Liver (tissue), 3 donors: ENCODE data around the gene CYP3A5.

Source experiments
- FOXA1 ChIP-seq: IDR thresholded peaks from 2 replicates; pipeline ENCODE4 v1.6.1; 2016; ENCODE audit warnings: antibody characterized with exemption
- JUND ChIP-seq, 2 donors: IDR thresholded peaks; 2 replicates each; pipeline ENCODE4 v1.6.1; 2016; ENCODE audit warnings: antibody characterized with exemption in 2 of 2
- TAF1 ChIP-seq: conservative IDR thresholded peaks from 2 replicates; pipeline ENCODE4 v1.6.1; 2016; ENCODE audit warnings: antibody characterized with exemption, mild to moderate bottlenecking
- YY1 ChIP-seq: IDR thresholded peaks from 2 replicates; pipeline ENCODE4 v1.6.1; 2016; ENCODE audit warnings: antibody characterized with exemption, mild to moderate bottlenecking
- TF ChIP-seq, protein P1 (sequence below): fragments of 150-350 bp; IDR thresholded peaks from 2 replicates; pipeline ENCODE4 v1.5.1; 2017; ENCODE audit warnings: improper control_type of control experiment, low read depth, low read length; ENCODE audit not compliant: missing input control
- TF ChIP-seq, protein P2 (sequence below): IDR thresholded peaks from 2 replicates; pipeline ENCODE4 v1.6.1; 2016; ENCODE audit warnings: antibody characterized with exemption, mild to moderate bottlenecking
- TF ChIP-seq, protein P3 (sequence below): IDR thresholded peaks from 2 replicates; pipeline ENCODE4 v1.6.1; 2016; ENCODE audit warnings: antibody characterized with exemption
- donor health status: healthy.
- donor health status: healthy.

DNA sequence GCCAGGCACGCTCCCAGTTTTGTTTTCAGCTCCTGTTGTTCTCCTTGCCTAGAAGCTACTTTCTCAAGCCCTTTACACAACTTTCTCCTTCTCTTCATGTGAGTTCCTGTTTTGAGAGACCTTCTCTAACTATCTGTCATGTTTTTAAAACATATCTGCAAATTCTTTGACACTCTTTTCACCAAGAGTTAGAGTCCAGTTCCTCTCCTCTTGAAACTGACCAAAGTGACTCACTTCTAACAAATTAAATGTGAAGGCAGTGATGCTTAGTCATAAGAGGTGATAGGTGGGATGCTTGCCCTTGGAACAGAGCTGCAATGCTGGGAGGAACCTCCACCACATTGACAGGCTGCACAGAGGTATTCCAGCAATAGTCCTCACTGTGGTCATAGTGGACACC lies 37.8 kb downstream of the CYP3A5 start:
- TF ChIP-seq, protein P1, sequence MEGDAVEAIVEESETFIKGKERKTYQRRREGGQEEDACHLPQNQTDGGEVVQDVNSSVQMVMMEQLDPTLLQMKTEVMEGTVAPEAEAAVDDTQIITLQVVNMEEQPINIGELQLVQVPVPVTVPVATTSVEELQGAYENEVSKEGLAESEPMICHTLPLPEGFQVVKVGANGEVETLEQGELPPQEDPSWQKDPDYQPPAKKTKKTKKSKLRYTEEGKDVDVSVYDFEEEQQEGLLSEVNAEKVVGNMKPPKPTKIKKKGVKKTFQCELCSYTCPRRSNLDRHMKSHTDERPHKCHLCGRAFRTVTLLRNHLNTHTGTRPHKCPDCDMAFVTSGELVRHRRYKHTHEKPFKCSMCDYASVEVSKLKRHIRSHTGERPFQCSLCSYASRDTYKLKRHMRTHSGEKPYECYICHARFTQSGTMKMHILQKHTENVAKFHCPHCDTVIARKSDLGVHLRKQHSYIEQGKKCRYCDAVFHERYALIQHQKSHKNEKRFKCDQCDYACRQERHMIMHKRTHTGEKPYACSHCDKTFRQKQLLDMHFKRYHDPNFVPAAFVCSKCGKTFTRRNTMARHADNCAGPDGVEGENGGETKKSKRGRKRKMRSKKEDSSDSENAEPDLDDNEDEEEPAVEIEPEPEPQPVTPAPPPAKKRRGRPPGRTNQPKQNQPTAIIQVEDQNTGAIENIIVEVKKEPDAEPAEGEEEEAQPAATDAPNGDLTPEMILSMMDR = no peak
- TF ChIP-seq, protein P2, sequence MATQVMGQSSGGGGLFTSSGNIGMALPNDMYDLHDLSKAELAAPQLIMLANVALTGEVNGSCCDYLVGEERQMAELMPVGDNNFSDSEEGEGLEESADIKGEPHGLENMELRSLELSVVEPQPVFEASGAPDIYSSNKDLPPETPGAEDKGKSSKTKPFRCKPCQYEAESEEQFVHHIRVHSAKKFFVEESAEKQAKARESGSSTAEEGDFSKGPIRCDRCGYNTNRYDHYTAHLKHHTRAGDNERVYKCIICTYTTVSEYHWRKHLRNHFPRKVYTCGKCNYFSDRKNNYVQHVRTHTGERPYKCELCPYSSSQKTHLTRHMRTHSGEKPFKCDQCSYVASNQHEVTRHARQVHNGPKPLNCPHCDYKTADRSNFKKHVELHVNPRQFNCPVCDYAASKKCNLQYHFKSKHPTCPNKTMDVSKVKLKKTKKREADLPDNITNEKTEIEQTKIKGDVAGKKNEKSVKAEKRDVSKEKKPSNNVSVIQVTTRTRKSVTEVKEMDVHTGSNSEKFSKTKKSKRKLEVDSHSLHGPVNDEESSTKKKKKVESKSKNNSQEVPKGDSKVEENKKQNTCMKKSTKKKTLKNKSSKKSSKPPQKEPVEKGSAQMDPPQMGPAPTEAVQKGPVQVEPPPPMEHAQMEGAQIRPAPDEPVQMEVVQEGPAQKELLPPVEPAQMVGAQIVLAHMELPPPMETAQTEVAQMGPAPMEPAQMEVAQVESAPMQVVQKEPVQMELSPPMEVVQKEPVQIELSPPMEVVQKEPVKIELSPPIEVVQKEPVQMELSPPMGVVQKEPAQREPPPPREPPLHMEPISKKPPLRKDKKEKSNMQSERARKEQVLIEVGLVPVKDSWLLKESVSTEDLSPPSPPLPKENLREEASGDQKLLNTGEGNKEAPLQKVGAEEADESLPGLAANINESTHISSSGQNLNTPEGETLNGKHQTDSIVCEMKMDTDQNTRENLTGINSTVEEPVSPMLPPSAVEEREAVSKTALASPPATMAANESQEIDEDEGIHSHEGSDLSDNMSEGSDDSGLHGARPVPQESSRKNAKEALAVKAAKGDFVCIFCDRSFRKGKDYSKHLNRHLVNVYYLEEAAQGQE = no peak
- TF ChIP-seq JUND (IDR thresholded peaks at IDR 0.05) (no peak), FOXA1 (no peak), YY1 (no peak), TAF1 (no peak)
- TF ChIP-seq, protein P3, sequence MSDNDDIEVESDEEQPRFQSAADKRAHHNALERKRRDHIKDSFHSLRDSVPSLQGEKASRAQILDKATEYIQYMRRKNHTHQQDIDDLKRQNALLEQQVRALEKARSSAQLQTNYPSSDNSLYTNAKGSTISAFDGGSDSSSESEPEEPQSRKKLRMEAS = no peak
